OCI-LY3 (cell line): ENCODE data around the gene YY1.

ENCODE experiments used
- H2AFZ ChIP-seq: fragments of 200-600, 300-600 bp; shearing (Covaris generic); 2 replicates; pipeline ENCODE4 v1.6.0; 2014; ENCODE audit warnings: antibody characterized with exemption, low read depth, low read length
- H3K27ac ChIP-seq: fragments of 200-600, 300-600 bp; sonication (generic); 2 replicates; pipeline ENCODE4 v1.5.1; 2014; ENCODE audit warnings: mild to moderate bottlenecking, low read length, moderate library complexity, mixed read lengths
- H3K27me3 ChIP-seq: fragments of 200-600, 300-600 bp; sonication (generic); 2 replicates; pipeline ENCODE4 v1.6.1; 2014; ENCODE audit warnings: low read depth, low read length, mixed read lengths
- H3K36me3 ChIP-seq: fragments of 200-600, 300-600 bp; sonication (generic); replicated peaks from 2 replicates; pipeline ENCODE3; 2014; ENCODE audit warnings: low read depth, low read length, mixed read lengths
- H3K4me1 ChIP-seq: fragments of 300-600, 200-600 bp; sonication (generic); 2 replicates; pipeline ENCODE4 v1.6.1; 2014; ENCODE audit warnings: low read length, mixed read lengths
- H3K4me2 ChIP-seq: fragments of 200-600, 300-600 bp; sonication (generic); 2 replicates; pipeline ENCODE4 v1.6.1; 2014; ENCODE audit warnings: low read length, mixed read lengths
- H3K4me3 ChIP-seq: fragments of 300-600, 200-600 bp; sonication (generic); 2 replicates; pipeline ENCODE4 v1.5.1; 2014; ENCODE audit warnings: antibody characterized with exemption, mild to moderate bottlenecking, low read length, moderate library complexity
- H3K79me2 ChIP-seq: fragments of 300-600, 200-600 bp; shearing (Covaris generic); 2 replicates; pipeline ENCODE4 v1.6.1; 2014; ENCODE audit warnings: mild to moderate bottlenecking, low read length, mixed read lengths
- H3K9ac ChIP-seq: fragments of 300-600, 200-600 bp; shearing (Covaris generic); 2 replicates; pipeline ENCODE4 v1.6.0; 2014; ENCODE audit warnings: mild to moderate bottlenecking, low read length, moderate library complexity
- H3K9me3 ChIP-seq: fragments of 200-600, 300-600 bp; shearing (Covaris generic); 2 replicates; pipeline ENCODE4 v1.6.1; 2014; ENCODE audit warnings: low read length, mixed read lengths; ENCODE audit not compliant: insufficient read depth
- H4K20me1 ChIP-seq: fragments of 200-600, 300-600 bp; sonication (generic); 2 replicates; pipeline ENCODE4 v1.6.1; 2016; ENCODE audit warnings: low read length, mixed read lengths; ENCODE audit not compliant: insufficient read depth
- CTCF ChIP-seq: fragments of 200-600, 300-600 bp; sonication (generic); IDR thresholded peaks from 2 replicates; pipeline ENCODE4 v1.5.1; 2014; ENCODE audit warnings: antibody characterized with exemption, low read length, low read depth
- EZH2phosphoT487 ChIP-seq: fragments of 200-600 bp; shearing (Covaris generic); IDR thresholded peaks from 2 replicates; pipeline ENCODE4 v1.6.1; 2018; ENCODE audit warnings: antibody characterized with exemption, mixed run types, low read depth

YY1 gene

GRCh38 chr14:100222224-100223093 is 16.5 kb upstream of the YY1 start:
- Histone ChIP-seq H3K4me3 (peak overlapping the region; percentile 85), H3K9ac (peak overlapping the region; percentile 63), H3K36me3 (no peaks in the 10 kb centered on the region), H4K20me1 (no peaks in the 10 kb centered on the region), H3K79me2 (peaks cover 6% of the 10 kb centered on the region; the same call in 1 of the 2 replicates), H3K4me2 (peak overlapping the region; percentile 92), H3K4me1 (peaks cover 12% of the 10 kb centered on the region), H3K9me3 (no peaks in the 10 kb centered on the region), H2AFZ (peak overlapping the region; percentile 93), H3K27me3 (no peaks in the 10 kb centered on the region), H3K27ac (no peak overlapping the region)
- TF ChIP-seq CTCF (no peak), EZH2phosphoT487 (no peak)

- Histone ChIP-seq H3K4me1 (peaks cover 12% of the 10 kb centered on the region), H3K4me3 (no peak overlapping the region), H3K9me3 (no peaks in the 10 kb centered on the region), H4K20me1 (no peaks in the 10 kb centered on the region), H3K4me2 (no peak overlapping the region), H2AFZ (no peak overlapping the region), H3K9ac (no peak overlapping the region), H3K27ac (no peak overlapping the region), H3K36me3 (no peaks in the 10 kb centered on the region), H3K27me3 (no peaks in the 10 kb centered on the region), H3K79me2 (peaks cover 6% of the 10 kb centered on the region; the same call in 1 of the 2 replicates)
- no peak for TF ChIP-seq EZH2phosphoT487
Observed at GRCh38 chr14:100223332-100224201, 15.4 kb upstream of the YY1 start.

GRCh38 chr14:100224229-100224866 is 14.6 kb upstream of the YY1 start:
- H3K27me3 ChIP-seq = no peaks in the 10 kb centered on the region
- no peaks in the 10 kb centered on the region for H3K36me3 ChIP-seq
- TF ChIP-seq CTCF (no peak), EZH2phosphoT487 (no peak)
- peaks cover 6% of the 10 kb centered on the region; the same call in 1 of the 2 replicates for H3K79me2 ChIP-seq
- no peak overlapping the region for H3K27ac ChIP-seq
- no peak overlapping the region for H3K9ac ChIP-seq
- H4K20me1 ChIP-seq = no peaks in the 10 kb centered on the region
- H3K4me3 ChIP-seq = no peak overlapping the region
- H3K4me2 ChIP-seq = no peak overlapping the region
- H3K4me1 ChIP-seq = peaks cover 12% of the 10 kb centered on the region
- H3K9me3 ChIP-seq = no peaks in the 10 kb centered on the region
- no peak overlapping the region for H2AFZ ChIP-seq

- Histone ChIP-seq H3K4me1 (peaks cover 12% of the 10 kb centered on the region), H3K4me2 (no peak overlapping the region), H3K4me3 (no peak overlapping the region), H3K9me3 (no peaks in the 10 kb centered on the region), H3K9ac (no peak overlapping the region), H3K36me3 (peaks cover 2% of the 10 kb centered on the region), H4K20me1 (no peaks in the 10 kb centered on the region), H3K27ac (no peak overlapping the region), H2AFZ (no peak overlapping the region), H3K79me2 (peaks cover 11% of the 10 kb centered on the region; the same call in 1 of the 2 replicates), H3K27me3 (no peaks in the 10 kb centered on the region)
- TF ChIP-seq CTCF (no peak), EZH2phosphoT487 (no peak)
Observed at GRCh38 chr14:100225169-100225568, 13.8 kb upstream of the YY1 start.
